Osteoblast (primary cell): ENCODE results near the gene GARIN3. TPM values are rescaled to one million over a fixed set of nuclear protein-coding genes. Genes with fewer than 3 reads are reported as not detected.

Source experiments
- DNase-seq: peaks from one replicate; pipeline ENCODE4 v3.0.0; 2011; ENCODE audit warnings: low spot score, mixed read lengths; ENCODE audit not compliant: insufficient read length; ENCODE audit errors: missing footprints
- H2AFZ ChIP-seq: 2 replicates; pipeline ENCODE4 v1.6.0; 2011; ENCODE audit warnings: mild to moderate bottlenecking, low read length
- H3K27ac ChIP-seq: 2 replicates; pipeline ENCODE4 v1.5.1; 2011; ENCODE audit warnings: mild to moderate bottlenecking, low read depth, low read length, moderate library complexity
- H3K27me3 ChIP-seq: 2 replicates; pipeline ENCODE4 v1.6.0; 2012; ENCODE audit warnings: mild to moderate bottlenecking, control low read depth, inconsistent platforms, low read length, moderate library complexity; ENCODE audit not compliant: insufficient read depth
- H3K36me3 ChIP-seq: 2 replicates; pipeline ENCODE4 v1.5.1; 2011; ENCODE audit warnings: mild to moderate bottlenecking, low read length, control low read depth, moderate library complexity; ENCODE audit not compliant: insufficient read depth
- H3K4me1 ChIP-seq: 2 replicates; pipeline ENCODE4 v1.5.1; 2011; ENCODE audit warnings: mild to moderate bottlenecking, low read length, control low read depth, moderate library complexity; ENCODE audit not compliant: insufficient read depth
- H3K4me2 ChIP-seq: 2 replicates; pipeline ENCODE4 v1.6.0; 2011; ENCODE audit warnings: mild to moderate bottlenecking, low read length; ENCODE audit not compliant: insufficient read depth
- H3K4me3 ChIP-seq: fragments of 200-600 bp; sonication (generic); 3 replicates; pipeline ENCODE4 v1.5.1; 2012; ENCODE audit warnings: mild to moderate bottlenecking, low read length, inconsistent platforms; ENCODE audit not compliant: insufficient read depth
- H3K79me2 ChIP-seq: 2 replicates; pipeline ENCODE4 v1.6.0; 2012; ENCODE audit warnings: mild to moderate bottlenecking, low read length, control low read depth, inconsistent platforms; ENCODE audit not compliant: insufficient read depth
- H3K9me3 ChIP-seq: 2 replicates; pipeline ENCODE4 v1.5.1; 2011; ENCODE audit warnings: low read depth, low read length, control low read depth
- H4K20me1 ChIP-seq: 2 replicates; pipeline ENCODE4 v1.6.0; 2012; ENCODE audit warnings: mild to moderate bottlenecking, low read length, control low read depth; ENCODE audit not compliant: insufficient read depth
- CTCF ChIP-seq: IDR thresholded peaks from 2 replicates; pipeline ENCODE4 v1.5.1; 2011; ENCODE audit warnings: mild to moderate bottlenecking, low read depth, low read length, moderate library complexity; ENCODE audit errors: extremely low read depth
- total RNA-seq: library from RNA; depleted of rRNA; stranded (reverse); fragments of >200 nt; gene quantifications from 2 replicates; pipeline ENCODE4 v1.2.3, GENCODE V29; 2012

Gene GARIN3
- total RNA-seq, 1 donor = not detected

DNA sequence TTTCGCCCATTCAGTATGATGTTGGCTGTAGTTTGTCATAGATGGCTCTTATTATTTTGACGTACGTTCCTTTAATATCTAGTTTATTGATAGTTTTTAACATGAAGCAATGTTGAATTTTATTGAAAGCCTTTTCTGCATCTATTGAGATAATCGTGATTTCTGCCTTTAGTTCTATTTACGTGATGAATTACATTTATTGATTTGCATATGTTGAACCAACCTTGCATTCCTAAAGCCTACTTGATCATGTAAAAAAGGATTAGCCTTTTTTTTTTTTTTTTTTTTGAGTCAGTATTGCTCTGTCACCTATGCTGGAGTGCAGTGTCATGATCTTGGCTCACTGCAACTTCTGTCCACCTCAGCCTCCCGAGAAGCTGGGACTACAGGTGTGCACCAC, 39.6 kb upstream of the GARIN3 start:
- Histone ChIP-seq H3K9me3 (no peaks in the 10 kb centered on the region), H3K36me3 (no peaks in the 10 kb centered on the region), H4K20me1 (no peaks in the 10 kb centered on the region), H3K4me2 (no peak overlapping the region), H3K79me2 (no peaks in the 10 kb centered on the region), H3K27me3 (peaks cover 5% of the 10 kb centered on the region), H3K4me3 (no peak overlapping the region), H3K27ac (no peak overlapping the region), H3K4me1 (no peaks in the 10 kb centered on the region), H2AFZ (no peak overlapping the region)
- DNase-seq = no peak
- no peak for TF ChIP-seq CTCF

- no peaks in the 10 kb centered on the region for H3K4me1 ChIP-seq
- no peak overlapping the region for H3K4me3 ChIP-seq
- H3K27me3 ChIP-seq = peaks cover 8% of the 10 kb centered on the region
- no peak overlapping the region for H2AFZ ChIP-seq
- DNase-seq = no peak
- no peak overlapping the region for H3K4me2 ChIP-seq
- no peaks in the 10 kb centered on the region for H3K9me3 ChIP-seq
- H3K27ac ChIP-seq = no peak overlapping the region
- H3K79me2 ChIP-seq = no peaks in the 10 kb centered on the region
- no peaks in the 10 kb centered on the region for H4K20me1 ChIP-seq
- TF ChIP-seq CTCF = no peak
- H3K36me3 ChIP-seq = no peaks in the 10 kb centered on the region
These were observed 38.7 kb upstream of the GARIN3 start for GRCh38 chr5:157204765-157205164.

DNA sequence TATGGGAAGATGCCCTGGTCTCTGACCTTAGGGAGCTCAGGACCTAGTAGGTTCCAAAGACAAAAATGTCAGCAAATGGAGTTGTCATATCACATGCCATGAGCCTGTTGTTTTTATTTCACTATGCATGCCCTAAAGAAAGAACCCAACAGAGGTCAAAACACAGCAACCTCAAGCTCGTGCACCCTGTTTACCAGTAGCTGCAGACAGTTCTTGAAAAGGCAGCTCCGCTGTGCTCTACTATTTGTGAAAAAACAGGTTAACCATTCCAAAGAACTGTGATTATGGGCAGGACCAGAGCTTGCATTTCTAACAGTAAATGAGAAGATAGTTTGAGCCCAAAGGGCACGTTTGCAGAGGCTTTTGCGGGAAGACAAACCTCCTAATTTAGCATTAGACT, 37.4 kb upstream of the GARIN3 start:
- Histone ChIP-seq H3K27ac (no peak overlapping the region), H4K20me1 (no peaks in the 10 kb centered on the region), H2AFZ (no peak overlapping the region), H3K79me2 (no peaks in the 10 kb centered on the region), H3K4me1 (no peaks in the 10 kb centered on the region), H3K4me3 (no peak overlapping the region), H3K9me3 (no peaks in the 10 kb centered on the region), H3K36me3 (no peaks in the 10 kb centered on the region), H3K27me3 (peaks cover 12% of the 10 kb centered on the region), H3K4me2 (no peak overlapping the region)
- no peak for TF ChIP-seq CTCF
- DNase-seq = no peak

DNA sequence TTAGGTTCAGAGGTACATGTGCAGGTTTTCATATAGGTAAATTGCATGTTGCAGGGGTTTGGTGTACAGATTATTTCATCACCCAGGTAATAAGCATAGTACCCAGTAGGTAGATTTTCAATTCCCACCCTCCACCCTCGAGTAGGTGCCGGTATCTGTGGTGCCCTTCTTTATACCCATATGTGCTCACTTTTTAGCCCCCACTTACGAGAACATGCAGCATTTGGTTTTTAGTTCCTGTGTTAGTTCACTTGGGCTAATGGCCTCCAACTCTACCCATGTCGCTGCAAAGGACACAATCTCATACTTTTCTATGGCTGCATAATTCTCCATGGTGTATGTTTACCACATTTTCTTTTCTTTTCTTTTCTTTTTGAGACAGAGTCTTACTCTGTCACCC, 35.8 kb upstream of the GARIN3 start:
- Histone ChIP-seq H3K27ac (no peak overlapping the region), H3K4me1 (no peaks in the 10 kb centered on the region), H2AFZ (no peak overlapping the region), H3K27me3 (peaks cover 12% of the 10 kb centered on the region), H4K20me1 (no peaks in the 10 kb centered on the region), H3K79me2 (no peaks in the 10 kb centered on the region), H3K4me3 (no peak overlapping the region), H3K36me3 (no peaks in the 10 kb centered on the region), H3K9me3 (no peaks in the 10 kb centered on the region), H3K4me2 (no peak overlapping the region)
- no peak for TF ChIP-seq CTCF
- DNase-seq = no peak
